HL-60 (cell line): ENCODE data around the gene TUBGCP6.

Experiments used
- DNase-seq, 2 experiments: peaks; one replicate each; pipeline ENCODE4 v3.0.0-alpha.2; 2010 to 2020; ENCODE audit warnings: low read depth in 1 of 2, low spot score in 1 of 2
- H3K27ac ChIP-seq: fragments of 250-450 bp; sonication (Bioruptor Pico); replicated peaks from 2 replicates; pipeline ENCODE4 v1.5.1; 2020; ENCODE audit warnings: mild to moderate bottlenecking, moderate library complexity
- H3K27me3 ChIP-seq: fragments of 250-450 bp; sonication (Bioruptor Pico); 2 replicates; pipeline ENCODE4 v1.5.1; 2021; ENCODE audit warnings: mild to moderate bottlenecking, moderate library complexity; ENCODE audit not compliant: insufficient read depth, poor library complexity, severe bottlenecking
- H3K4me3 ChIP-seq: replicated peaks from 2 replicates; pipeline ENCODE4 v1.5.1; 2011; ENCODE audit warnings: mild to moderate bottlenecking, control low read depth, low read length; ENCODE audit not compliant: insufficient read depth
- GABPA ChIP-seq: IDR thresholded peaks from 2 replicates; pipeline ENCODE4 v1.6.1; 2012; ENCODE audit warnings: low read depth
- POLR2AphosphoS5 ChIP-seq: IDR thresholded peaks from 2 replicates; pipeline ENCODE4 v1.6.1; 2012; ENCODE audit warnings: low read depth
- REST ChIP-seq: IDR thresholded peaks from 2 replicates; pipeline ENCODE4 v1.6.1; 2012; ENCODE audit warnings: low read depth; ENCODE audit not compliant: insufficient replicate concordance
- SPI1 ChIP-seq: IDR thresholded peaks from 2 replicates; pipeline ENCODE4 v1.6.1; 2012; ENCODE audit warnings: low read depth, mild to moderate bottlenecking, borderline replicate concordance
- TF ChIP-seq, protein P1 (sequence below): IDR thresholded peaks from one replicate; pipeline ENCODE4 v1.5.1; 2011; ENCODE audit warnings: low read length, control low read depth, inconsistent platforms; ENCODE audit not compliant: insufficient read depth

TUBGCP6 gene

GRCh38 chr22:50251477-50252081, 6.8 kb upstream of the TUBGCP6 start:
- Histone ChIP-seq H3K4me3 (peak overlapping the region; percentile 83), H3K27me3 (no peaks in the 10 kb centered on the region), H3K27ac (no peak overlapping the region; the same call in 1 of the 2 replicates)
- TF ChIP-seq, protein P1, sequence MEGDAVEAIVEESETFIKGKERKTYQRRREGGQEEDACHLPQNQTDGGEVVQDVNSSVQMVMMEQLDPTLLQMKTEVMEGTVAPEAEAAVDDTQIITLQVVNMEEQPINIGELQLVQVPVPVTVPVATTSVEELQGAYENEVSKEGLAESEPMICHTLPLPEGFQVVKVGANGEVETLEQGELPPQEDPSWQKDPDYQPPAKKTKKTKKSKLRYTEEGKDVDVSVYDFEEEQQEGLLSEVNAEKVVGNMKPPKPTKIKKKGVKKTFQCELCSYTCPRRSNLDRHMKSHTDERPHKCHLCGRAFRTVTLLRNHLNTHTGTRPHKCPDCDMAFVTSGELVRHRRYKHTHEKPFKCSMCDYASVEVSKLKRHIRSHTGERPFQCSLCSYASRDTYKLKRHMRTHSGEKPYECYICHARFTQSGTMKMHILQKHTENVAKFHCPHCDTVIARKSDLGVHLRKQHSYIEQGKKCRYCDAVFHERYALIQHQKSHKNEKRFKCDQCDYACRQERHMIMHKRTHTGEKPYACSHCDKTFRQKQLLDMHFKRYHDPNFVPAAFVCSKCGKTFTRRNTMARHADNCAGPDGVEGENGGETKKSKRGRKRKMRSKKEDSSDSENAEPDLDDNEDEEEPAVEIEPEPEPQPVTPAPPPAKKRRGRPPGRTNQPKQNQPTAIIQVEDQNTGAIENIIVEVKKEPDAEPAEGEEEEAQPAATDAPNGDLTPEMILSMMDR = no peak
- TF ChIP-seq POLR2AphosphoS5 = no peak
- DNase-seq = no peak

GRCh38 chr22:50250555-50251476, 6.0 kb upstream of the TUBGCP6 start, which contains the start of gene HDAC10:
TSS of gene HDAC10 (minus strand) at chr22:50251265. CDS start at chr22:50251032, 233 bp downstream.
- Histone ChIP-seq H3K4me3 (peak within 1 kb of the TSS; percentile 83), H3K27me3 (no peaks in the 10 kb centered on the region), H3K27ac (peak within 1 kb of the TSS; percentile 77)
- TF ChIP-seq SPI1 (no peak), GABPA (peak; percentile 29; the same call in 1 of the 2 replicates), POLR2AphosphoS5 (peak; percentile 70)
- DNase-seq = peak; percentile 79 to 85

DNA sequence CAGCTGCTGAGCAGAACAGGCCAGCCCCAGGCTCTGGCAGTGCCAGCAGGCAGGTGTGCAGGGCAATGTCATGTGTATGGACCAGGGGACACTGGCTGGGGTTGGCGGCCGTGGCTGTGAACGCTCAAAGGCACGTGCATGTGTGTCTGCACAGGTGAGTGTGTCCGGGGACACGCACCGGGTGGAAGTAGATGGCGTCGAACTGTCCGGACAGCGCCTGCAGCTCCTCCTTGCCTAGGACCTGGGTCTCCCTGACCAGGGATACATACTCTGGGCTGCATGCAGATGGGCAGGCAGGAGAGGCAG, 5.4 kb upstream of the TUBGCP6 start:
- Histone ChIP-seq H3K27me3 (no peaks in the 10 kb centered on the region), H3K4me3 (peak overlapping the region; percentile 83), H3K27ac (peak overlapping the region; percentile 77)
- no peak for TF ChIP-seq SPI1
- TF ChIP-seq, protein P1 = no peak
- no peak for TF ChIP-seq GABPA
- no peak for TF ChIP-seq POLR2AphosphoS5
- DNase-seq = no peak

GRCh38 chr22:50249341-50250248, 4.8 kb upstream of the TUBGCP6 start:
- DNase-seq = no peak
- Histone ChIP-seq H3K27me3 (no peaks in the 10 kb centered on the region), H3K27ac (no peak overlapping the region), H3K4me3 (peak overlapping the region; percentile 83)
- no peak for TF ChIP-seq GABPA
- no peak for TF ChIP-seq REST
- TF ChIP-seq POLR2AphosphoS5 = no peak
- no peak for TF ChIP-seq SPI1
- TF ChIP-seq, protein P1 = no peak
